Esophagus squamous epithelium (tissue), 5 donors: ENCODE results near the gene TNPO3. TPM values are rescaled to one million over a fixed set of nuclear protein-coding genes. Genes with fewer than 3 reads are reported as not detected.

Source experiments
- DNase-seq: peaks from one replicate; lab custom pipeline; 2025; lab: John Stamatoyannopoulos, UW
- H3K27ac ChIP-seq, 4 donors: fragments of 200-600 bp; sonication (generic); one replicate each; pipeline ENCODE4 v1.5.1; 2016 to 2019; ENCODE audit warnings: mild to moderate bottlenecking in 1 of 4
- H3K27me3 ChIP-seq, 4 donors: fragments of 200-600 bp; sonication (generic); 1 replicate in 3 of 4; 2 replicates in 1 of 4; pipeline versions ENCODE4 v1.5.1 to v1.6.0; 2017 to 2021; ENCODE audit warnings: antibody characterized with exemption in 1 of 4
- H3K36me3 ChIP-seq, 3 donors: fragments of 200-600 bp; sonication (generic); one replicate each; pipeline ENCODE4 v1.5.1; 2016 to 2019
- H3K4me1 ChIP-seq, 3 donors: fragments of 200-600 bp; sonication (generic); one replicate each; pipeline ENCODE4 v1.5.1; 2017 to 2019
- H3K4me3 ChIP-seq, 4 donors: fragments of 200-600 bp; sonication (generic); 1 replicate in 3 of 4; 2 replicates in 1 of 4; pipeline ENCODE4 v1.5.1; 2016 to 2019; ENCODE audit warnings: mild to moderate bottlenecking in 2 of 4, moderate library complexity in 1 of 4
- H3K9me3 ChIP-seq, 3 donors: fragments of 200-600 bp; sonication (generic); one replicate each; pipeline ENCODE4 v1.5.1; 2016 to 2019
- CTCF ChIP-seq, 6 experiments: fragments of 450-650 bp in 4 of 6; fragments of 200-600 bp in 2 of 6; sonication (generic) in 2 of 6; IDR thresholded peaks; one replicate each; pipeline ENCODE4 v1.5.1; 2016 to 2019; ENCODE audit warnings: antibody characterized with exemption in 6 of 6, mild to moderate bottlenecking in 4 of 6, moderate library complexity in 4 of 6
- POLR2A ChIP-seq, 4 donors: fragments of 450-650 bp; IDR thresholded peaks; one replicate each; pipeline ENCODE4 v1.6.1; 2017; ENCODE audit warnings: antibody characterized with exemption in 4 of 4, mild to moderate bottlenecking in 4 of 4, moderate library complexity in 3 of 4
- WGBS, 2 donors: methylation state at CpG; one replicate each; pipeline ENCODE4 v1.1.5; 2018; 5-methylcytosine and 5-hydroxymethylcytosine counted together
- intact Hi-C: fragments of 100-400 bp; cut with DNase I; formaldehyde crosslinking; loops from one replicate; pipeline ENCODE4 v1.15.0; 2022
- total RNA-seq, 4 donors: library from RNA; depleted of rRNA; stranded (reverse); fragments of >200 nt; gene quantifications; one replicate each; pipeline ENCODE4 v1.1.0, GENCODE V29; 2016
- donor health status: DM: yes; HTN: yes; CAD: no.

TNPO3 gene
- total RNA-seq, 4 donors from 2014 or later = 26.4 to 49.6 (median 39.3) TPM

- peaks cover 0 to 4% (median 0%) of the 10 kb centered on the region in 3 donors for H3K4me1 ChIP-seq
- DNase-seq = no peak
- no peak overlapping the region for H3K27ac ChIP-seq
- H3K27me3 ChIP-seq = no peaks in the 10 kb centered on the region
- peaks cover 0 to 82% (median 16%) of the 10 kb centered on the region in 3 donors for H3K36me3 ChIP-seq
- 63% methylated on average over 4 of the region's 4 CpGs for WGBS, 2 donors
- H3K9me3 ChIP-seq = no peaks in the 10 kb centered on the region
- intact Hi-C loops = no loop called here
- TF ChIP-seq POLR2A (IDR thresholded peaks at IDR 0.05) = no peak
- TF ChIP-seq CTCF (IDR thresholded peaks at IDR 0.05) = no peak
- H3K4me3 ChIP-seq = no peak overlapping the region
Observed at GRCh38 chr7:129013048-129013724, 41.7 kb downstream of the TNPO3 start.

GRCh38 chr7:129012641-129013040, 42.3 kb downstream of the TNPO3 start:
- Histone ChIP-seq H3K4me1 (peaks cover 0 to 4% (median 0%) of the 10 kb centered on the region in 3 donors), H3K36me3 (peaks cover 0 to 84% (median 16%) of the 10 kb centered on the region in 3 donors), H3K4me3 (no peak overlapping the region), H3K27me3 (no peaks in the 10 kb centered on the region), H3K27ac (no peak overlapping the region), H3K9me3 (no peaks in the 10 kb centered on the region)
- intact Hi-C loops = no loop called here
- WGBS, 2 donors = 86 to 89% methylated on average over 1 of the region's 1 CpG
- no peak for DNase-seq
- no peak for TF ChIP-seq POLR2A (IDR thresholded peaks at IDR 0.05)

GRCh38 chr7:129010075-129010474, 44.8 kb downstream of the TNPO3 start:
- no peak overlapping the region for H3K4me3 ChIP-seq
- H3K27me3 ChIP-seq = no peaks in the 10 kb centered on the region
- H3K27ac ChIP-seq = no peak overlapping the region
- TF ChIP-seq CTCF (IDR thresholded peaks at IDR 0.05) (no peak), POLR2A (IDR thresholded peaks at IDR 0.05) (no peak)
- H3K36me3 ChIP-seq = peaks cover 0 to 80% (median 10%) of the 10 kb centered on the region in 3 donors
- no peak for DNase-seq
- WGBS, 2 donors = 74 to 89% methylated on average over 3 of the region's 3 CpGs
- intact Hi-C loops = no loop called here
- peaks cover 0 to 4% (median 0%) of the 10 kb centered on the region in 3 donors for H3K4me1 ChIP-seq
- no peaks in the 10 kb centered on the region for H3K9me3 ChIP-seq

GRCh38 chr7:129009437-129009836, 45.5 kb downstream of the TNPO3 start:
- Histone ChIP-seq H3K4me1 (peaks cover 0 to 4% (median 0%) of the 10 kb centered on the region in 3 donors), H3K4me3 (no peak overlapping the region), H3K36me3 (peaks cover 0 to 80% (median 4%) of the 10 kb centered on the region in 3 donors), H3K27me3 (no peaks in the 10 kb centered on the region), H3K9me3 (no peaks in the 10 kb centered on the region), H3K27ac (no peak overlapping the region)
- TF ChIP-seq CTCF (IDR thresholded peaks at IDR 0.05) (no peak), POLR2A (IDR thresholded peaks at IDR 0.05) (no peak)
- intact Hi-C loops = no loop called here
- DNase-seq = no peak
- 78 to 82% methylated on average over 3 of the region's 3 CpGs for WGBS, 2 donors

- peaks cover 0 to 80% (median 0%) of the 10 kb centered on the region in 3 donors for H3K36me3 ChIP-seq
- peaks cover 0 to 4% (median 0%) of the 10 kb centered on the region in 3 donors for H3K4me1 ChIP-seq
- intact Hi-C loops = no loop called here
- H3K27me3 ChIP-seq = no peaks in the 10 kb centered on the region
- TF ChIP-seq CTCF (IDR thresholded peaks at IDR 0.05) (no peak), POLR2A (IDR thresholded peaks at IDR 0.05) (no peak)
- no peak for DNase-seq
- H3K4me3 ChIP-seq = no peak overlapping the region
- no peak overlapping the region for H3K27ac ChIP-seq
- H3K9me3 ChIP-seq = no peaks in the 10 kb centered on the region
- WGBS, 2 donors = 57 to 61% methylated on average over 2 of the region's 2 CpGs
Observed at GRCh38 chr7:129008645-129009414, 46.1 kb downstream of the TNPO3 start.
